Activated T-helper 9 cell treated with anti-CD3 and anti-CD28 coated beads, Interleukin-2, amount 50 U/mL, for 16 hours (primary cell): Measurements from ENCODE around the gene XAGE1A.
"Not testable (repeated sequence)": the region's sequence is repeated elsewhere in the genome, so short reads cannot be mapped to it uniquely, and the experiment has no call there.

Experiments
- DNase-seq: peaks from one replicate; pipeline ENCODE4 v3.0.0-alpha.2; 2020; ENCODE audit warnings: low read depth

XAGE1A gene

DNA sequence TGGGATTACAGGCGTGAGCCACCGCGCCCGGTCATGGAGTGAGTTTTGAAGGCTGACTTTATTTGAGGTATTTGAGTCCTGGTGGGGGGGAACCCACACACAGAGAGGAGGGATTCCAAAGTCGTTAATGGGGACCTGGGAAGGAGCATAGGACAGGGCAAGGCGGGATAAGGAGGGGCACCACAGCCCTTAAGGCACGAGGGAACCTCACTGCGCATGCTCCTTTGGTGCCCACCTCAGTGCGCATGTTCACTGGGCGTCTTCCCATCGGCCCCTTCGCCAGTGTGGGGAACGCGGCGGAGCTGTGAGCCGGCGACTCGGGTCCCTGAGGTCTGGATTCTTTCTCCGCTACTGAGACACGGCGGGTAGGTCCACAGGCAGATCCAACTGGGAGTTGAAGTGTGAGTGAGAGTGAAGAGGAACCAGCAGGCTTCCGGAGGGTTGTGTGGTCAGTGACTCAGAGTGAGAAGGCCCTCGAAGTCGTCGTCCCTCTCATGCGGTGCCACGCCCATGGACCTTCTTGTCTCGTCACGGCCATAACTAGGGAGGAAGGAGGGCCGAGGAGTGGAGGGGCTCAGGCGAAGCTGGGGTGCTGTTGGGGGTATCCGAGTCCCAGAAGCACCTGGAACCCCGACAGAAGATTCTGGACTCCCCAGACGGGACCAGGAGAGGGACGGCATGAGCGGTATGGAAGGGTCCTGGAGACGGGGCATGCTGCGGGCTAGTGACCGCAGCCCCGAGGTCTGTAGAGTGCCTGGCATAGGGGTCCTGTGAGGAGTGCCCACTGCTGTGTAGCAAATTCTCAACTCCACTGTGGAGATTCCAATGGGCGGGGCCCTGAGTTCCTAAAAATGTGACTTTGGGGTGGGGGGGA is at the start of gene XAGE1A:
Gene XAGE1A (plus strand): TSS at position 264 of the 874 bp plus-strand sequence. CDS start 1,554 bp downstream, outside the sequence.
- not testable (repeated sequence) for DNase-seq

DNA sequence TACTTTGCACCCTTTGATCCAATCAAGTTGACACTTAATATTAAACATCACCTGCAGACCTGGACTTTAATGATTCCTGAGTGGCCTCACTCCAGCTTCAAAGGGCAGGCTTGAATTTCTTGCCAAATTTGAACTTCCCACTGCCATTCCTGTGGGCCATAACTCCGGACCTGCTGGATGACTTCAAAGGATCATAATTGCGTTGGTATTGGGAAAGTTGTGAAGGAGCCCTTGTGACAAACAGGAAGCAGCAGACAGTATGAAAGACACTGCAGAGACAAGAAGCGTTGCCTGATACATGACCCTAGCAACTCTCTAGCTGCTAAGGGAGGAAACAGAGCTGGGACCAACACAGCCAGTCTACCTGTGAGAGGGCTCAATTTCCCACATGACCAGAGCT is 43.6 kb upstream of the XAGE1A start:
- DNase-seq, result not testable (repeated sequence)

DNA sequence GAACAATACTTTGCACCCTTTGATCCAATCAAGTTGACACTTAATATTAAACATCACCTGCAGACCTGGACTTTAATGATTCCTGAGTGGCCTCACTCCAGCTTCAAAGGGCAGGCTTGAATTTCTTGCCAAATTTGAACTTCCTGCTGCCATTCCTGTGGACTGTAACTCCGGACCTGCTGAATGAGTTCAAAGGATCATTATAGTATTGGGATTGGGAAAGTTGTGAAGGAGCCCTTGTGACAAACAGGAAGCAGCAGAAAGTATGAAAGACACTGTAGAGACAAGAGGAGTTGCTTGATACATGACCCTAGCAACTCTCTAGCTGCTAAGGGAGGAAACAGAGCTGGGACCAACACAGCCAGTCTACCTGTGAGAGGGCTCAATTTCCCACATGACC is 24.3 kb upstream of the XAGE1A start:
- not testable (repeated sequence) for DNase-seq

- DNase-seq, result not testable (repeated sequence)
These were observed 788 bp downstream of the XAGE1A start for GRCh38 chrX:52496419-52496772.

GRCh38 chrX:52501362-52501761 is 5.8 kb downstream of the XAGE1A start:
- not testable (repeated sequence) for DNase-seq

GRCh38 chrX:52504551-52504950 is 8.9 kb downstream of the XAGE1A start:
- DNase-seq, result no peak

DNA sequence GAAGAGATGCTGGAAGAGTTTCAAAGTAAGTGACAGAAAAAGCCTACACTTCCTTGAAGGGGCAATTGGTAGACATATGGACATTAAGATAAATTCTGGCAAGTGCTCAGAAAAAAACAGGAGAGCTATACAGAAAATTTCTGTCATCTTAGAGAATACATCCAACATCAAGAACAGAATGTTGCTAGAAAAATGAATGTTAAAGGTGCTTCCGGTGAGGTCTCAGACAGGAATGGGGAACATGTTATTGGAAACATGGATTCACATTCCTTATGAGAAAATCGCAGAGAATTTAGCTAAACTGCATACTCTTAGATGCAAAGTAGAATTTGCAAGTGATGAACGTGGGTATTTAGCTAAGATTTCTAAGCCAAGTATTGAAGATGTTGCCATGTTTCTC is 11.7 kb downstream of the XAGE1A start:
- DNase-seq, result no peak

GRCh38 chrX:52509916-52510315 is 14.3 kb downstream of the XAGE1A start:
- no peak for DNase-seq

DNA sequence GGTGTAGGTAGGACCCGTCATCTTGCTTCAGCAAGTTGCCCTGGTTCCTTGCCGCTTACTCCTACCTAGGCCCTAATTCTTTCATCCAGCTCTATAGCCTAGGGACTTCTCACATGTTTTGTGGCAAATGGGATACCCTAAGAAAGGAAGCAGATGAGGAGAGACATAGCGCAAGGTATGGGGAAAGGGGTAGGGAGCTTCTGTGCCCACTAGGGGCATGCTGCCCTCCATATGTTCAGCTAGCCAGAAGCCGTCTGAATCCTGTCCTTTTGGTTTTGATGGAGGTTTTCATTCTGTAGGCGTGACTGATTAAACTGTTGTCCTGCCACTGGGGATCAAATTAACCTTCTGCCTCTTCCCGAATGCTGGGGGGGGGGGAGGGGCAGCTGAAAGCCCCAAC is 15.5 kb downstream of the XAGE1A start:
- not testable (repeated sequence) for DNase-seq

DNA sequence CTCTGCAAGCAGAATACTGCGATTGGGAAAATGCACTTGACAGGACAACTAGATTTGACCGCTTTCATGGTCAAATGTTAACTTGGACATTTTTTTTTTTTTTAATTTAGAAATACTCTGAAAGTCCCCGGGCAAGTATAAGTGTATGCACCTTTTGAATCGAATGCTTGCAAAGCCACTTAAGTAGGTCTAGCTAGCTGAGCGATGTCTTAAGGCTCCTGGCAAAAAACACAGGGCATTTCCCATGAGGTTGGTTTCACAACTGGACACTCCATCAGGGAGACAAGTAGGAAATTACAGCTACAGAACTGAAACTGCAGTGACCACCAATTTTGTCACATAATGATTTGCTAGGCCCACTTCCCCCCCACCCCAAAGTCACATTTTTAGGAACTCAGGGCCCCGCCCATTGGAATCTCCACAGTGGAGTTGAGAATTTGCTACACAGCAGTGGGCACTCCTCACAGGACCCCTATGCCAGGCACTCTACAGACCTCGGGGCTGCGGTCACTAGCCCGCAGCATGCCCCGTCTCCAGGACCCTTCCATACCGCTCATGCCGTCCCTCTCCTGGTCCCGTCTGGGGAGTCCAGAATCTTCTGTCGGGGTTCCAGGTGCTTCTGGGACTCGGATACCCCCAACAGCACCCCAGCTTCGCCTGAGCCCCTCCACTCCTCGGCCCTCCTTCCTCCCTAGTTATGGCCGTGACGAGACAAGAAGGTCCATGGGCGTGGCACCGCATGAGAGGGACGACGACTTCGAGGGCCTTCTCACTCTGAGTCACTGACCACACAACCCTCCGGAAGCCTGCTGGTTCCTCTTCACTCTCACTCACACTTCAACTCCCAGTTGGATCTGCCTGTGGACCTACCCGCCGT is 20.7 kb downstream of the XAGE1A start:
- DNase-seq, result not testable (repeated sequence)

DNA sequence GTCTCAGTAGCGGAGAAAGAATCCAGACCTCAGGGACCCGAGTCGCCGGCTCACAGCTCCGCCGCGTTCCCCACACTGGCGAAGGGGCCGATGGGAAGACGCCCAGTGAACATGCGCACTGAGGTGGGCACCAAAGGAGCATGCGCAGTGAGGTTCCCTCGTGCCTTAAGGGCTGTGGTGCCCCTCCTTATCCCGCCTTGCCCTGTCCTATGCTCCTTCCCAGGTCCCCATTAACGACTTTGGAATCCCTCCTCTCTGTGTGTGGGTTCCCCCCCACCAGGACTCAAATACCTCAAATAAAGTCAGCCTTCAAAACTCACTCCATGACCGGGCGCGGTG is 21.3 kb downstream of the XAGE1A start, which contains the start of gene XAGE1B:
Gene XAGE1B (minus strand): TSS at position 77 of the 339 bp plus-strand sequence. CDS start 1,536 bp downstream, outside the sequence.
- DNase-seq, result not testable (repeated sequence)

GRCh38 chrX:52541051-52541450 is 45.4 kb downstream of the XAGE1A start:
- not testable (repeated sequence) for DNase-seq

GRCh38 chrX:52542311-52542710 is 46.7 kb downstream of the XAGE1A start:
- DNase-seq, result no peak

GRCh38 chrX:52544147-52544840 is 48.7 kb downstream of the XAGE1A start:
- DNase-seq, result no peak

DNA sequence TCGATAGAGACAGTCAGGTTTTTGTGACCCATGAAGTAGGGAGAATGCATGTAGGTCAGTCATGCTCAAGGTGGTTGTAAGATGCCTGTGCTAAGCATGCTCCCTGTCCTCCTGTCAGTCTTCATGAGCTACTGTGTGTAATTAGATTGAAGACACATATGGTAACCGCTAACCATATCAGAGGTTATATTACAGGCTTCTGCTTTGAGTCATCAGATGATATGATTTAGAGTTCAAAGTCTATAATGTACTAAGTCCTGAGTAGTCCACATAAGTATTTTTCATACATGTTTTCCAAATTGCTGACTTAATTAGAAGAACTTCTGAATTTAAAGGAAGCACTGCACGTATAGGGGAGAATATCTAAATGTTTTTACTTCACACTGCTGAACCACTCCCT is 53.2 kb downstream of the XAGE1A start:
- not testable (repeated sequence) for DNase-seq
